Keratinocyte (primary cell): Measurements from ENCODE around the gene HINT1. TPM values are rescaled to one million over a fixed set of nuclear protein-coding genes. Genes with fewer than 3 reads are reported as not detected.

Source experiments
- DNase-seq: peaks from one replicate; pipeline ENCODE4 v3.0.0-alpha.2; 2011; ENCODE audit warnings: low read depth, missing footprints, low spot score
- FAIRE-seq: peaks from 2 replicates; lab custom pipeline; 2011; peaks lifted over from hg19 to GRCh38; lab: Jason Lieb, UNC
- H2AFZ ChIP-seq: 2 replicates; pipeline ENCODE4 v1.6.0; 2012; ENCODE audit warnings: low read length, control low read depth, inconsistent platforms; ENCODE audit not compliant: control insufficient read depth
- H3K27ac ChIP-seq: 2 replicates; pipeline ENCODE4 v1.5.1; 2011; ENCODE audit warnings: low read length; ENCODE audit not compliant: control insufficient read depth, insufficient read depth
- H3K27me3 ChIP-seq: 3 replicates; pipeline ENCODE4 v1.6.0; 2011; ENCODE audit warnings: low read length; ENCODE audit not compliant: control insufficient read depth, insufficient read depth; ENCODE audit errors: extremely low read depth
- H3K36me3 ChIP-seq, 2 experiments: 2 replicates in 1 of 2; 3 replicates in 1 of 2; pipeline ENCODE4 v1.5.1; 2011; ENCODE audit warnings: low read length in 2 of 2, mild to moderate bottlenecking in 1 of 2; ENCODE audit not compliant: control insufficient read depth in 2 of 2, insufficient read depth in 2 of 2; ENCODE audit errors: extremely low read depth in 1 of 2
- H3K4me1 ChIP-seq: 3 replicates; pipeline ENCODE4 v1.5.1; 2011; ENCODE audit warnings: low read length; ENCODE audit not compliant: control insufficient read depth, insufficient read depth; ENCODE audit errors: extremely low read depth
- H3K4me2 ChIP-seq: 3 replicates; pipeline ENCODE4 v1.6.0; 2011; ENCODE audit warnings: low read depth, low read length; ENCODE audit not compliant: control insufficient read depth, insufficient read depth; ENCODE audit errors: extremely low read depth
- H3K4me3 ChIP-seq, 3 experiments: fragments of 200-600 bp in 1 of 3; sonication (generic) in 1 of 3; 2 replicates in 2 of 3; 3 replicates in 1 of 3; pipeline ENCODE4 v1.5.1; 2011 to 2016; ENCODE audit warnings: low read length in 3 of 3, mild to moderate bottlenecking in 3 of 3, control low read depth in 2 of 3, inconsistent platforms in 1 of 3, low read depth in 1 of 3, mixed read lengths in 1 of 3, mixed run types in 1 of 3, moderate library complexity in 1 of 3; ENCODE audit not compliant: control insufficient read depth in 2 of 3, insufficient read depth in 2 of 3; ENCODE audit errors: extremely low read depth in 1 of 3
- H3K79me2 ChIP-seq: 2 replicates; pipeline ENCODE4 v1.6.0; 2012; ENCODE audit warnings: low read length; ENCODE audit not compliant: control insufficient read depth, insufficient read depth
- H3K9ac ChIP-seq: 3 replicates; pipeline ENCODE4 v1.6.0; 2011; ENCODE audit warnings: low read length; ENCODE audit not compliant: control insufficient read depth, insufficient read depth; ENCODE audit errors: extremely low read depth
- H3K9me1 ChIP-seq: 3 replicates; pipeline ENCODE4 v1.6.0; 2011; ENCODE audit warnings: low read length; ENCODE audit not compliant: control insufficient read depth, insufficient read depth; ENCODE audit errors: extremely low read depth
- H3K9me3 ChIP-seq: 2 replicates; pipeline ENCODE4 v1.5.1; 2012; ENCODE audit warnings: low read depth, low read length; ENCODE audit not compliant: control insufficient read depth
- H4K20me1 ChIP-seq: 3 replicates; pipeline ENCODE4 v1.6.0; 2011; ENCODE audit warnings: low read length; ENCODE audit not compliant: control insufficient read depth, insufficient read depth; ENCODE audit errors: extremely low read depth
- EZH2 ChIP-seq: IDR thresholded peaks from one replicate; pipeline ENCODE4 v1.6.1; 2012; ENCODE audit warnings: inconsistent platforms, mild to moderate bottlenecking, low read length, moderate library complexity
- dilution Hi-C: fragments of 300-500 bp; cut with MboI; formaldehyde crosslinking; loops from one replicate; pipeline ENCODE4 v1.7.0; 2020; ENCODE audit warnings: low sequenced_read_pairs; ENCODE audit not compliant: extremely low pct_ligation_motif_present
- polyA plus RNA-seq, 5 experiments: library from polyadenylated mRNA; depleted of rRNA in 3 of 5; stranded (reverse) in 3 of 5; stranded (forward) in 1 of 5; unstranded in 1 of 5; fragments of >200 nt; gene quantifications; 1 replicate in 1 of 5; 2 replicates in 3 of 5; 3 replicates in 1 of 5; pipeline versions ENCODE4 v1.2.1 to v1.2.3, GENCODE V29; 2011 to 2012; ENCODE audit warnings: missing spikeins in 2 of 5, low read depth in 1 of 5, low replicate concordance in 1 of 5
- TF ChIP-seq, protein P1 (sequence below), 3 experiments: IDR thresholded peaks in 1 of 3; conservative IDR thresholded peaks in 1 of 3; optimal IDR thresholded peaks in 1 of 3; 2 replicates in 2 of 3; 3 replicates in 1 of 3; pipeline versions ENCODE3 to v1.5.1; 2011; ENCODE audit warnings: low read length in 3 of 3, mild to moderate bottlenecking in 3 of 3, moderate library complexity in 2 of 3, control low read depth in 1 of 3, inconsistent platforms in 1 of 3; ENCODE audit not compliant: insufficient read depth in 2 of 3; ENCODE audit errors: extremely low read depth in 1 of 3

The HINT1 gene
- polyA plus RNA-seq, 1 donor (not counting 4 experiments of a cell fraction or from before 2014, with no cell fraction given) = 857 TPM

DNA sequence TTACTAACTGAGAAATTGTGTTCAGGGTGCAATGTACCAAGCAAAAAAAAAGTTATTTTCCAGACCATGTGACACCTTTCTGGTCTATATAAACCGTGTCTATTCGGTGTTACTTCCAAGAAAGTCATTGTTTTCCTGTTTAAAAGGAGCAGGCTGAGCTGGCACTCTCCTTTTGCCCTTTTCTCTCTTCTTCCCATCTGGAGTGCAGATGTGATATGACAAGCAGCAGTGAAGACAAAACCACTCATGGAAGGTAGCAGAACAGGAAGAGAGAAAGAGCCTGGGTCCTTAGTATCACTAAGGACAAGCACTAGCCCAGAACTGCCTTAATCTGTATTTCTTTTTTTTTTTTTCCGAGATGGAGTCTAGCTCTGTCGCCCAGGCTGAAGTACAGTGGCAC is 31.3 kb upstream of the HINT1 start:
- no peak for TF ChIP-seq EZH2
- TF ChIP-seq, protein P1, sequence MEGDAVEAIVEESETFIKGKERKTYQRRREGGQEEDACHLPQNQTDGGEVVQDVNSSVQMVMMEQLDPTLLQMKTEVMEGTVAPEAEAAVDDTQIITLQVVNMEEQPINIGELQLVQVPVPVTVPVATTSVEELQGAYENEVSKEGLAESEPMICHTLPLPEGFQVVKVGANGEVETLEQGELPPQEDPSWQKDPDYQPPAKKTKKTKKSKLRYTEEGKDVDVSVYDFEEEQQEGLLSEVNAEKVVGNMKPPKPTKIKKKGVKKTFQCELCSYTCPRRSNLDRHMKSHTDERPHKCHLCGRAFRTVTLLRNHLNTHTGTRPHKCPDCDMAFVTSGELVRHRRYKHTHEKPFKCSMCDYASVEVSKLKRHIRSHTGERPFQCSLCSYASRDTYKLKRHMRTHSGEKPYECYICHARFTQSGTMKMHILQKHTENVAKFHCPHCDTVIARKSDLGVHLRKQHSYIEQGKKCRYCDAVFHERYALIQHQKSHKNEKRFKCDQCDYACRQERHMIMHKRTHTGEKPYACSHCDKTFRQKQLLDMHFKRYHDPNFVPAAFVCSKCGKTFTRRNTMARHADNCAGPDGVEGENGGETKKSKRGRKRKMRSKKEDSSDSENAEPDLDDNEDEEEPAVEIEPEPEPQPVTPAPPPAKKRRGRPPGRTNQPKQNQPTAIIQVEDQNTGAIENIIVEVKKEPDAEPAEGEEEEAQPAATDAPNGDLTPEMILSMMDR (optimal IDR thresholded peaks at IDR 0.05 in 1 of 3, IDR thresholded peaks at IDR 0.05 in 1 of 3, conservative IDR thresholded peaks at IDR 0.05 in 1 of 3; ENCODE audit: extremely low read depth in 1 of 3, insufficient read depth in 2 of 3, low read length in 3 of 3) = no peak
- H3K27ac ChIP-seq = no peak overlapping the region
- no peaks in the 10 kb centered on the region for H3K9me3 ChIP-seq
- no peaks in the 10 kb centered on the region for H3K9me1 ChIP-seq
- H3K27me3 ChIP-seq = no peaks in the 10 kb centered on the region
- no peak overlapping the region for H2AFZ ChIP-seq
- no peaks in the 10 kb centered on the region for H3K79me2 ChIP-seq
- H3K4me1 ChIP-seq = no peaks in the 10 kb centered on the region
- dilution Hi-C loops = no loop called here
- H4K20me1 ChIP-seq = no peaks in the 10 kb centered on the region
- DNase-seq (no peak), FAIRE-seq (no peak)
- H3K9ac ChIP-seq = no peak overlapping the region
- no peaks in the 10 kb centered on the region for H3K36me3 ChIP-seq
- H3K4me2 ChIP-seq = no peak overlapping the region
- no peak overlapping the region for H3K4me3 ChIP-seq

DNA sequence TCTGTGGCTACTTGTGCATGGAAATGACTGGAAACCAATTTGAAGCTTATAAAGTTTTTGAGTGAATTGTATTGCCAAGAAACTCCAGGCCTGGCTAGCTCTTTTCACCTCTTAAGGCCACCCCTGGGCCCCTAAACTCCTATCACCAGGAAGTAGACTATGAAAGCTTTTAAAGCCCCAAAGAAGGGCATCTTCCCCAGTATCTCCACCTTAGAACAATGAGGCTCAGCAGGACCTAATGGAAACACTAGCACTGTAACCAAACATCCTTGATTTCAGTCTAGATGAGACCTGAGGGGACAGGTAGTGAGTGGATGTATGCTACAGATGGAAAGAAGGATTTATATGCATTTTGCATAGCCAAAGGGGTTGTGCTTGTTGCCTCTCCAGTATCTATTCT is 30.6 kb upstream of the HINT1 start:
- H3K4me3 ChIP-seq = no peak overlapping the region
- H3K9me1 ChIP-seq = no peaks in the 10 kb centered on the region
- H3K9me3 ChIP-seq = no peaks in the 10 kb centered on the region
- no peaks in the 10 kb centered on the region for H3K36me3 ChIP-seq
- dilution Hi-C loops = no loop called here
- FAIRE-seq = no peak
- H2AFZ ChIP-seq = no peak overlapping the region
- no peak overlapping the region for H3K27ac ChIP-seq
- H3K9ac ChIP-seq = no peak overlapping the region
- no peaks in the 10 kb centered on the region for H3K4me1 ChIP-seq
- H4K20me1 ChIP-seq = no peaks in the 10 kb centered on the region
- H3K27me3 ChIP-seq = no peaks in the 10 kb centered on the region
- no peak for TF ChIP-seq EZH2
- TF ChIP-seq, protein P1 (optimal IDR thresholded peaks at IDR 0.05 in 1 of 3, IDR thresholded peaks at IDR 0.05 in 1 of 3, conservative IDR thresholded peaks at IDR 0.05 in 1 of 3; ENCODE audit: extremely low read depth in 1 of 3, insufficient read depth in 2 of 3, low read length in 3 of 3) = no peak
- H3K4me2 ChIP-seq = no peak overlapping the region
- H3K79me2 ChIP-seq = no peaks in the 10 kb centered on the region
- no peak for DNase-seq
